Mucosa of stomach (tissue), 1 donor: ENCODE results near the gene ANKRD44.

Source experiments
- H3K27me3 ChIP-seq: one replicate; pipeline ENCODE4 v1.7.0; 2013; ENCODE audit warnings: mild to moderate bottlenecking, low read length; ENCODE audit not compliant: control insufficient read depth, insufficient read depth
- H3K36me3 ChIP-seq: one replicate; pipeline ENCODE4 v1.7.0; 2013; ENCODE audit warnings: low read length; ENCODE audit not compliant: control insufficient read depth, insufficient read depth
- H3K4me1 ChIP-seq: one replicate; pipeline ENCODE4 v1.7.0; 2013; ENCODE audit warnings: mild to moderate bottlenecking, low read length; ENCODE audit not compliant: control insufficient read depth, insufficient read depth
- H3K4me3 ChIP-seq: one replicate; pipeline ENCODE4 v1.7.0; 2013; ENCODE audit warnings: low read length
- H3K9ac ChIP-seq: one replicate; pipeline ENCODE4 v1.7.0; 2013; ENCODE audit warnings: mild to moderate bottlenecking, low read length, moderate library complexity
- H3K9me3 ChIP-seq: one replicate; pipeline ENCODE4 v1.7.0; 2013; ENCODE audit warnings: mild to moderate bottlenecking, low read length, moderate library complexity; ENCODE audit not compliant: control insufficient read depth
- donor health status: Pancreatic carcinoma.

The ANKRD44 gene

DNA sequence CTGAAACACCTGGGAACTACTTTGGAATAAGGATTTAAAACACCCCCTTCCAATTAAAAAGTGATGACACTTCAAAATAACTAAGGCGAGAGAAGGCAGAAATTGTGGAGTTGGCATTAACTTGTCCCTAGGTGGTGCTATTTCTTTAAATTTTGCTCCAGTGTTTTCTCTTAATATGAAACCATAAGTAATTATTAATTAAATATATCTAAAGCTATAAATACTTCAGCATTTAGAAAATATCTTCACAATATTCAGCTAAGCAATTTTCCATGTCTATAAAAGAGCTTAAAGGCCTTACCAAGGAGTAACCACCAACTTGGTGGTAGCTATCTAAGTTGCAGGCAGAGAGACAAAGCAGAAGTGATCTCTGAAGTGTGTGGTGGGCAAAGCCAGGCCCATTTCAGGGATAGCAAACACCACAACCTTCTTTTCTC lies 197.3 kb downstream of the ANKRD44 start:
- H3K36me3 ChIP-seq, result no peaks in the 10 kb centered on the region
- H3K4me3 ChIP-seq, result no peak overlapping the region
- no peaks in the 10 kb centered on the region for H3K27me3 ChIP-seq
- peaks cover 5% of the 10 kb centered on the region for H3K4me1 ChIP-seq
- no peaks in the 10 kb centered on the region for H3K9me3 ChIP-seq
- no peak overlapping the region for H3K9ac ChIP-seq

- Histone ChIP-seq H3K9me3 (no peaks in the 10 kb centered on the region), H3K36me3 (no peaks in the 10 kb centered on the region), H3K9ac (no peak overlapping the region), H3K27me3 (no peaks in the 10 kb centered on the region), H3K4me1 (peaks cover 17% of the 10 kb centered on the region), H3K4me3 (no peak overlapping the region)
Measured at GRCh38 chr2:197109326-197109725, 201.3 kb downstream of the ANKRD44 start.

GRCh38 chr2:197108758-197109157 lies 201.8 kb downstream of the ANKRD44 start:
- Histone ChIP-seq H3K27me3 (no peaks in the 10 kb centered on the region), H3K36me3 (no peaks in the 10 kb centered on the region), H3K9ac (no peak overlapping the region), H3K4me3 (no peak overlapping the region), H3K9me3 (no peaks in the 10 kb centered on the region), H3K4me1 (peaks cover 17% of the 10 kb centered on the region)

- H3K4me1 ChIP-seq, result peaks cover 17% of the 10 kb centered on the region
- no peak overlapping the region for H3K4me3 ChIP-seq
- H3K9me3 ChIP-seq, result no peaks in the 10 kb centered on the region
- no peaks in the 10 kb centered on the region for H3K36me3 ChIP-seq
- H3K9ac ChIP-seq, result no peak overlapping the region
- no peaks in the 10 kb centered on the region for H3K27me3 ChIP-seq
Measured at GRCh38 chr2:197107291-197108269, 203.0 kb downstream of the ANKRD44 start.

GRCh38 chr2:197103363-197103762 lies 207.2 kb downstream of the ANKRD44 start:
- no peak overlapping the region for H3K9ac ChIP-seq
- no peaks in the 10 kb centered on the region for H3K36me3 ChIP-seq
- H3K4me1 ChIP-seq, result peaks cover 13% of the 10 kb centered on the region
- no peaks in the 10 kb centered on the region for H3K9me3 ChIP-seq
- no peaks in the 10 kb centered on the region for H3K27me3 ChIP-seq
- H3K4me3 ChIP-seq, result no peak overlapping the region

DNA sequence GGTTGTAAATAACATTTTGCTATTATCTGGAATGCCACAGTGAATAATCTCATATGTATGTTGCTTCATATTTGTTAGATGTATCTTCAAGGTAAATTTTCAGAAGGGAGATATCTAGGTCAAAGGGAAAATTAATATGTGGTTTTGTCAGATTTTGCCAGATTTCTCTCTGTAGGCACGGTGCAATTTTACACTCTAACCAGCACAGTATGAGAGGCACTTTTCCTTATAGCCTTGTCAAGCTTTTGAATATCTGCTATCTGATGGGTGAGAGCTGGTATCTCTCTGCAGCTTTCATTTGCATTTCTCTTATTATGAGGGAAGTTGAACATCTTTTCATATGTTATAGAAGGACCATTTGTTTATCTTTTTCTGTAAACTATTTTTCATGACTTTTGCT lies 208.3 kb downstream of the ANKRD44 start:
- no peak overlapping the region for H3K4me3 ChIP-seq
- no peak overlapping the region for H3K9ac ChIP-seq
- no peaks in the 10 kb centered on the region for H3K9me3 ChIP-seq
- H3K27me3 ChIP-seq, result no peaks in the 10 kb centered on the region
- no peaks in the 10 kb centered on the region for H3K36me3 ChIP-seq
- H3K4me1 ChIP-seq, result peaks cover 2% of the 10 kb centered on the region

- Histone ChIP-seq H3K36me3 (no peaks in the 10 kb centered on the region), H3K9me3 (no peaks in the 10 kb centered on the region), H3K27me3 (no peaks in the 10 kb centered on the region), H3K4me3 (no peak overlapping the region), H3K4me1 (no peaks in the 10 kb centered on the region), H3K9ac (no peak overlapping the region)
Measured at GRCh38 chr2:197101519-197101918, 209.1 kb downstream of the ANKRD44 start.

DNA sequence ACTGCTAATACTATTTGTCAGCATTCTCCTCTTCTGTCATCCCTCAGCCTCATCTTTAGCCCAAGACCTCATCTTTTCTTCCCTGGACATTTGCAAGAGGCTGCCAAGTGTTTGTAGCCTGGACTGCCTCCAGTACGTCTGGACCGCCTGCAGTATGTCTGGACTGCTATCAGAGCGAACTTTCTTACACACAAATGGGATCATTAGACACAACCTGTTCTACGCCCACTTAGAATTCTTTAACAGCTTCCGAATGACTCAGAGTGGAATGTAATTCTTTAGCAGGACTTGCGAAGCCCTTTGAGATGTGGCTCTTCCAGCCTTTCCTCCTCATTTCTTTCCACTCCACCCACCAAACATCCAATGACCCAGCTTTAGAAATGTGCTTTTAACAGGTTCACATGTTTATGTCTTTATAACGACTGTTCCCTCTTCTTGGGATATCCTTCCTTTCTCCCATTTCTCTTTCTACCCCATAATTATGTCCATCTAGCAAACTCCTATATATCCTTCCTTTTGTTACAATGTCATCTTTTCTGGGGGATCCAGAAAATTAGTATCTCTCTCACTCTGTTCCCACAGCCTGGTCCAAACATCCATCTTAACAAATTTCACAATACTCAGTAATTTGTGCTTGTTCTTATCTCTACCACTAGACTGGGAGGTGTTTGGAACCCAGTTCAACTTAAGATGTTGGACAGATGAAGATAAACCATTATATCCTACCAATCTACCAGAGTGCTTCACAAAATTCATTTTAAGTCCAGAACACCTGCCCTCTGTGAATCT lies 212.8 kb downstream of the ANKRD44 start:
- Histone ChIP-seq H3K9ac (no peak overlapping the region), H3K4me3 (no peak overlapping the region), H3K27me3 (no peaks in the 10 kb centered on the region), H3K4me1 (no peaks in the 10 kb centered on the region), H3K9me3 (no peaks in the 10 kb centered on the region), H3K36me3 (no peaks in the 10 kb centered on the region)

DNA sequence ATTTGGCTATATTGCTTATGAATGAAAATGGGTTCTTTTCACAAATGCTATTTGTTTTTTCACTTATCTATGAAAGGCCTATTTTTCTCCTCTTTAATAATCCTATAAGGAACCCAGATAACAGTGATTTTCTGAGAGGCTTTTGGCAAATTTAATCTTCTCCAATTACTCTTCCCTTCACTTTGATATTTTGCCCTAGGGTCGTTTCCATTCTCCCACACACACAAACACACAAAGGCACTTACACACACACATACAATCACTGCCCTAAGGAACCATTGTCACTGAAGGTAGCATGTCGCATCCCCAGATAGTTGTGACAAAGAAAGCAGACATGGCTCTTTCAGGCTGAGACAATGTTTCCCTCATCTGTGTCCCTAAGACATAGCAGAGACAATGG lies 213.9 kb downstream of the ANKRD44 start:
- Histone ChIP-seq H3K4me3 (no peak overlapping the region), H3K27me3 (no peaks in the 10 kb centered on the region), H3K9ac (no peak overlapping the region), H3K9me3 (no peaks in the 10 kb centered on the region), H3K36me3 (no peaks in the 10 kb centered on the region), H3K4me1 (no peaks in the 10 kb centered on the region)

DNA sequence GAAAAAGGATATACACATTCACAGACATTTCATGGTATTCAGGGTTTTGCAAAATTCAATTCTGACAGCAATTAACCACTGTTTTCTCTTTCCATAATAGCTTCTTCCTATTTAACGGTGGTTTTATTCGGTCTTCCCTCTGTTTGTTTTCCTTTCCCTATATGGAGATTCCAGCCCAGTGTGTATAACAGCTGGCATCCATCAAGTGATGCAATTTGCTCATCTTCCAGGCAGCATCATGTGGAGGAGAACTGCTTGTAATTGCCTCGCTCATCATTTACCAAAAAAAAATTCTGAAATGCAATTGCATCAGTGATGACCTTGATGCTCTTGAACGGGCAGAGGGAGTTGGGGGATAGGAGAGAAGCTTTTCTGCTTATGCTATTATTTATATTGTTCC lies 218.1 kb downstream of the ANKRD44 start:
- Histone ChIP-seq H3K36me3 (no peaks in the 10 kb centered on the region), H3K4me3 (no peak overlapping the region), H3K9ac (no peak overlapping the region), H3K27me3 (no peaks in the 10 kb centered on the region), H3K9me3 (no peaks in the 10 kb centered on the region), H3K4me1 (no peaks in the 10 kb centered on the region)

DNA sequence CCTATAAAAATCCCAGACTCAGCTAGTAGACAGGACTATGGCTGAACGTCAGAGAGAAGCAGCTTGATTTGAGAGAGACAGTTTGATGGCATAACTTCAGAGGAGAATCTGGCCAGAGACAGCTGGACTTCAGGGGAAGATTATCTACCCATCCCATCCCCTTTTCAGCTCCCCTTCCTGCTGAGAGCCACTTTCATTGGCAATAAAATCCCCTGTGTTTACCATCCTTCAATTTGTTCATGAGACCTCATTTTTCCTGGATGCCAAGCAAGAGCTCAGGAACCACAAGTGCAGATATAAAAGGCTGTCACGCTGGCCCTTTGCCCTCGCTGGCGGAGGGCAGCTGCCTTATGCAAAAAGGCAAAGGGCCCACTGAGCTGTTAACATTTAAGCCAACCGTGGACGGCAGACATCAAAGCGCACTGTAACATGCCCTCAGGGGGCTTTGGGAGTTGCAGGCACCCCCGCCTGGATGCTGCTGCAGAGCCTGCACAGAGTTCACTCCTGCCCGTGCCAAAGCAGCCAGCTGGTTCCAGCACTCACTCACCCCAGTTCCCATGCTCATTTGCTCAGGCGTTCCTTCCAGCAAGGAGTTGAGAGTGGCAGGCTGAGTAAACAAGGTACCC lies 219.7 kb downstream of the ANKRD44 start:
- Histone ChIP-seq H3K9ac (no peak overlapping the region), H3K4me3 (no peak overlapping the region), H3K36me3 (no peaks in the 10 kb centered on the region), H3K27me3 (no peaks in the 10 kb centered on the region), H3K4me1 (no peaks in the 10 kb centered on the region), H3K9me3 (no peaks in the 10 kb centered on the region)

GRCh38 chr2:197089655-197090054 lies 220.9 kb downstream of the ANKRD44 start:
- Histone ChIP-seq H3K27me3 (no peaks in the 10 kb centered on the region), H3K4me1 (no peaks in the 10 kb centered on the region), H3K36me3 (no peaks in the 10 kb centered on the region), H3K9ac (no peak overlapping the region), H3K9me3 (no peaks in the 10 kb centered on the region), H3K4me3 (no peak overlapping the region)
